ENCODE results near the gene MS4A4E. TPM values are rescaled to one million over a fixed set of nuclear protein-coding genes. Genes with fewer than 3 reads are reported as not detected.

MS4A4E gene
- total and polyA plus RNA-seq, 12 donors: 0.94 to 7.2 (median 2.8) TPM; not detected in 2

- H3K27ac ChIP-seq: no peak overlapping the region
- TF ChIP-seq POLR2A (IDR thresholded peaks at IDR 0.05) (no peak), CTCF (IDR thresholded peaks at IDR 0.05) (no peak)
- no peaks in the 10 kb centered on the region for H3K4me1 ChIP-seq (replicated peaks in 1 of 2)
- no peaks in the 10 kb centered on the region for H3K36me3 ChIP-seq (replicated peaks in 1 of 2)
- intact Hi-C loops (cut with DNase I): no loop called here
- H3K27me3 ChIP-seq: no peaks in the 10 kb centered on the region
- H3K4me3 ChIP-seq: no peak overlapping the region
- H3K9me3 ChIP-seq (replicated peaks in 1 of 3): no peaks in the 10 kb centered on the region
- no peak for DNase-seq
Measured at GRCh38 chr11:60165951-60166350, 77.0 kb downstream of the MS4A4E start.

GRCh38 chr11:60165538-60165937 is 77.4 kb downstream of the MS4A4E start:
- 27 to 36% (median 30%) methylated on average over 2 of the region's 2 CpGs for WGBS, 4 donors
- Histone ChIP-seq H3K27me3 (no peaks in the 10 kb centered on the region), H3K27ac (no peak overlapping the region), H3K36me3 (replicated peaks in 1 of 2) (no peaks in the 10 kb centered on the region), H3K4me3 (no peak overlapping the region), H3K9me3 (replicated peaks in 1 of 3) (no peaks in the 10 kb centered on the region), H3K4me1 (replicated peaks in 1 of 2) (no peaks in the 10 kb centered on the region)
- intact Hi-C loops (cut with DNase I): no loop called here
- TF ChIP-seq CTCF (IDR thresholded peaks at IDR 0.05) (no peak), POLR2A (IDR thresholded peaks at IDR 0.05) (no peak)
- DNase-seq: no peak

- no peak overlapping the region for H3K4me3 ChIP-seq
- WGBS, 4 donors: 89 to 100% (median 94%) methylated on average over 1 of the region's 1 CpG
- DNase-seq: no peak
- H3K27me3 ChIP-seq: no peaks in the 10 kb centered on the region
- intact Hi-C loops (cut with DNase I): no loop called here
- H3K9me3 ChIP-seq (replicated peaks in 1 of 3): no peaks in the 10 kb centered on the region
- TF ChIP-seq CTCF (IDR thresholded peaks at IDR 0.05): no peak
- no peak for TF ChIP-seq POLR2A (IDR thresholded peaks at IDR 0.05)
- H3K4me1 ChIP-seq (replicated peaks in 1 of 2): no peaks in the 10 kb centered on the region
- H3K36me3 ChIP-seq (replicated peaks in 1 of 2): no peaks in the 10 kb centered on the region
- H3K27ac ChIP-seq: no peak overlapping the region
Measured at GRCh38 chr11:60164550-60165075, 78.3 kb downstream of the MS4A4E start.

- intact Hi-C loops (cut with DNase I): no loop called here
- Histone ChIP-seq H3K36me3 (replicated peaks in 1 of 2) (no peaks in the 10 kb centered on the region), H3K4me1 (replicated peaks in 1 of 2) (no peaks in the 10 kb centered on the region), H3K9me3 (replicated peaks in 1 of 3) (no peaks in the 10 kb centered on the region), H3K4me3 (no peak overlapping the region), H3K27ac (no peak overlapping the region), H3K27me3 (no peaks in the 10 kb centered on the region)
- TF ChIP-seq POLR2A (IDR thresholded peaks at IDR 0.05): no peak
- TF ChIP-seq CTCF (IDR thresholded peaks at IDR 0.05): no peak
- no peak for DNase-seq
- 67 to 73% (median 69%) methylated on average over 4 of the region's 4 CpGs for WGBS, 4 donors
Measured at GRCh38 chr11:60161766-60162165, 81.2 kb downstream of the MS4A4E start.

Measured in adrenal gland (tissue), 12 donors.